Muscle of leg (tissue), 11 donors: ENCODE measurements around the gene MEA1. TPM values are rescaled to one million over a fixed set of nuclear protein-coding genes. Genes with fewer than 3 reads are reported as not detected.
"Not testable (repeated sequence)": the region's sequence is repeated elsewhere in the genome, so short reads cannot be mapped to it uniquely, and the experiment has no call there.

Source experiments
- DNase-seq: peaks from one replicate; pipeline ENCODE4 v3.0.0; 2013
- H3K27ac ChIP-seq: one replicate; pipeline ENCODE4 v1.5.1; 2013; ENCODE audit warnings: mild to moderate bottlenecking, low read length, control low read depth
- H3K27me3 ChIP-seq: one replicate; pipeline ENCODE4 v1.6.1; 2013; ENCODE audit warnings: low read length; ENCODE audit not compliant: control insufficient read depth, insufficient read depth
- H3K36me3 ChIP-seq: one replicate; pipeline ENCODE4 v1.6.1; 2013; ENCODE audit warnings: low read length; ENCODE audit not compliant: control insufficient read depth, insufficient read depth
- H3K4me1 ChIP-seq: one replicate; pipeline ENCODE4 v1.6.1; 2013; ENCODE audit warnings: low read length; ENCODE audit not compliant: control insufficient read depth, insufficient read depth
- H3K4me3 ChIP-seq: one replicate; pipeline ENCODE4 v1.5.1; 2013; ENCODE audit warnings: low read length, control low read depth
- H3K9me3 ChIP-seq: replicated peaks from 2 replicates; pipeline ENCODE4 v1.6.1; 2013; ENCODE audit warnings: low read depth, low read length; ENCODE audit not compliant: control insufficient read depth
- whole genome bisulfite sequencing: methylation state at CpG from one replicate; pipeline ENCODE4 v1.1.5; 2013; ENCODE audit warnings: missing lambda C conversion rate; ENCODE audit not compliant: insufficient coverage; 5-methylcytosine and 5-hydroxymethylcytosine counted together
- polyA plus RNA-seq, 8 donors: library from polyadenylated mRNA; unstranded; fragments of 120-200 nt; gene quantifications; one replicate each; pipeline versions ENCODE4 v1.2.1 to v1.2.3, GENCODE V29; 2013; ENCODE audit warnings: inconsistent platforms in 1 of 8, low replicate concordance in 1 of 8; ENCODE audit not compliant: insufficient read length in 8 of 8, insufficient read depth in 1 of 8
- total RNA-seq: library from RNA; stranded (reverse); fragments of 120-200 nt; gene quantifications from one replicate; pipeline ENCODE4 v1.2.4, GENCODE V29; 2013

Gene MEA1
- total and polyA plus RNA-seq, 9 donors, result 40.4 to 63.4 (median 48.6) TPM

GRCh38 chr6:43041475-43041874 lies 27.7 kb upstream of the MEA1 start:
- H3K27ac ChIP-seq, DNase-seq, H3K9me3 ChIP-seq, H3K4me1 ChIP-seq, H3K27me3 ChIP-seq, H3K4me3 ChIP-seq: not testable (repeated sequence)
- H3K36me3 ChIP-seq, result peaks cover 88% of the 10 kb centered on the region
- WGBS, result 95% methylated on average over 4 of the region's 8 CpGs

GRCh38 chr6:43040542-43041257 lies 27.0 kb upstream of the MEA1 start:
- 86% methylated on average over 16 of the region's 18 CpGs for WGBS

GRCh38 chr6:43038727-43039126 lies 25.0 kb upstream of the MEA1 start:
- peaks cover 3% of the 10 kb centered on the region for H3K4me1 ChIP-seq
- peaks cover 84% of the 10 kb centered on the region for H3K36me3 ChIP-seq
- no peak for DNase-seq
- no peaks in the 10 kb centered on the region for H3K27me3 ChIP-seq
- no peak overlapping the region for H3K4me3 ChIP-seq
- H3K9me3 ChIP-seq, result no peaks in the 10 kb centered on the region
- no peak overlapping the region for H3K27ac ChIP-seq
- 83% methylated on average over 9 of the region's 9 CpGs for WGBS

More at GRCh38 chr6:43040542-43041257, 27.0 kb upstream of the MEA1 start:
- Histone ChIP-seq H3K4me1 (peaks cover 3% of the 10 kb centered on the region), H3K27ac (no peak overlapping the region), H3K4me3 (no peak overlapping the region), H3K36me3 (peaks cover 85% of the 10 kb centered on the region), H3K9me3 (no peaks in the 10 kb centered on the region), H3K27me3 (no peaks in the 10 kb centered on the region)
- no peak for DNase-seq

GRCh38 chr6:43037706-43038105 lies 24.0 kb upstream of the MEA1 start:
- Histone ChIP-seq H3K4me3 (no peak overlapping the region), H3K4me1 (peaks cover 3% of the 10 kb centered on the region), H3K27me3 (no peaks in the 10 kb centered on the region), H3K9me3 (no peaks in the 10 kb centered on the region), H3K36me3 (peaks cover 82% of the 10 kb centered on the region), H3K27ac (no peak overlapping the region)
- DNase-seq, result no peak
- 87% methylated on average over 7 of the region's 9 CpGs for WGBS

GRCh38 chr6:43037197-43037596 lies 23.5 kb upstream of the MEA1 start:
- WGBS, result 87% methylated on average over 5 of the region's 5 CpGs
- H3K4me3 ChIP-seq, result no peak overlapping the region
- no peak overlapping the region for H3K27ac ChIP-seq
- no peak for DNase-seq
- H3K4me1 ChIP-seq, result peaks cover 3% of the 10 kb centered on the region
- no peaks in the 10 kb centered on the region for H3K27me3 ChIP-seq
- H3K36me3 ChIP-seq, result peaks cover 82% of the 10 kb centered on the region
- H3K9me3 ChIP-seq, result no peaks in the 10 kb centered on the region

GRCh38 chr6:43036712-43037111 lies 23.0 kb upstream of the MEA1 start:
- Histone ChIP-seq H3K36me3 (peaks cover 84% of the 10 kb centered on the region), H3K27ac (no peak overlapping the region), H3K4me3 (no peak overlapping the region), H3K9me3 (no peaks in the 10 kb centered on the region), H3K4me1 (peaks cover 3% of the 10 kb centered on the region), H3K27me3 (no peaks in the 10 kb centered on the region)
- WGBS, result no CpG with 5 or more reads among the region's 9 CpGs
- DNase-seq, result no peak

- peaks cover 3% of the 10 kb centered on the region for H3K4me1 ChIP-seq
- no peak overlapping the region for H3K27ac ChIP-seq
- H3K27me3 ChIP-seq, result no peaks in the 10 kb centered on the region
- no peak for DNase-seq
- H3K36me3 ChIP-seq, result peaks cover 82% of the 10 kb centered on the region
- H3K4me3 ChIP-seq, result no peak overlapping the region
- 73% methylated on average over 4 of the region's 4 CpGs for WGBS
- no peaks in the 10 kb centered on the region for H3K9me3 ChIP-seq
Measured at GRCh38 chr6:43035495-43036194, 21.9 kb upstream of the MEA1 start.

- H3K27ac ChIP-seq, result no peak overlapping the region
- peaks cover 80% of the 10 kb centered on the region for H3K36me3 ChIP-seq
- WGBS, result 83% methylated on average over 1 of the region's 2 CpGs
- DNase-seq, result no peak
- H3K27me3 ChIP-seq, result no peaks in the 10 kb centered on the region
- H3K4me3 ChIP-seq, result no peak overlapping the region
- no peaks in the 10 kb centered on the region for H3K9me3 ChIP-seq
- peaks cover 3% of the 10 kb centered on the region for H3K4me1 ChIP-seq
Measured at GRCh38 chr6:43034190-43034525, 20.4 kb upstream of the MEA1 start.

GRCh38 chr6:43033496-43034189 lies 19.9 kb upstream of the MEA1 start:
- Histone ChIP-seq H3K27me3 (no peaks in the 10 kb centered on the region), H3K36me3 (peaks cover 80% of the 10 kb centered on the region), H3K27ac (no peak overlapping the region), H3K4me1 (peaks cover 3% of the 10 kb centered on the region), H3K4me3 (no peak overlapping the region), H3K9me3 (no peaks in the 10 kb centered on the region)
- 93% methylated on average over 2 of the region's 2 CpGs for WGBS
- DNase-seq, result no peak

GRCh38 chr6:43032326-43032725 lies 18.6 kb upstream of the MEA1 start:
- Histone ChIP-seq H3K9me3 (no peaks in the 10 kb centered on the region), H3K4me3 (no peak overlapping the region), H3K4me1 (peaks cover 3% of the 10 kb centered on the region), H3K27me3 (no peaks in the 10 kb centered on the region), H3K36me3 (peaks cover 78% of the 10 kb centered on the region), H3K27ac (no peak overlapping the region)
- no peak for DNase-seq
- 88% methylated on average over 1 of the region's 4 CpGs for WGBS
